C4-2B (cell line): ENCODE measurements around the gene SNX25.
"Not testable (repeated sequence)": the region's sequence is repeated elsewhere in the genome, so short reads cannot be mapped to it uniquely, and the experiment has no call there.

Source experiments
- H3K27ac ChIP-seq: fragments of 450-650 bp; 2 replicates; pipeline ENCODE4 v1.5.1; 2017
- ZFX ChIP-seq: fragments of 450-650 bp; IDR thresholded peaks from 2 replicates; pipeline ENCODE4 v1.6.1; 2017
- TF ChIP-seq, protein P1 (sequence below): fragments of 450-650 bp; conservative IDR thresholded peaks from 2 replicates; pipeline ENCODE4 v1.5.1; 2017; ENCODE audit warnings: mild to moderate bottlenecking

SNX25 gene

DNA sequence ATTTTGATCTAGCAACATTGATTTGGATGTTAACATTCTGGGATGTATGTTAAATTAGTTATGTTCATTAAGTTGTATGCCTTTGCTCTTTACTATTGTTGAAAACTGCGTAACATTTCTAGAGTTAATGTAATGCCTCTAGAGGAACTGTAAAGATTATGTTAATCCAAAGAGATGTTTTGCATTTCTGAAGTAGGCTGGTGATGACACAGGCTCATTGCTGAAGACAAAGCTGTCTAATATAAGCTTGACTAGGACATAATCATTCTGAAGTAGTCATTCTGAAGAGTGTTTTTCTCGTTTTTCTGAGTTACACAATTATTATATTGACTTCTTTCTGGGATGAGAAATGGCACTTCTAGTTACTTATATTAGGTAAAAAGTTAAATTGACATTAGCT lies 113.4 kb downstream of the SNX25 start:
- TF ChIP-seq ZFX: no peak
- TF ChIP-seq, protein P1, sequence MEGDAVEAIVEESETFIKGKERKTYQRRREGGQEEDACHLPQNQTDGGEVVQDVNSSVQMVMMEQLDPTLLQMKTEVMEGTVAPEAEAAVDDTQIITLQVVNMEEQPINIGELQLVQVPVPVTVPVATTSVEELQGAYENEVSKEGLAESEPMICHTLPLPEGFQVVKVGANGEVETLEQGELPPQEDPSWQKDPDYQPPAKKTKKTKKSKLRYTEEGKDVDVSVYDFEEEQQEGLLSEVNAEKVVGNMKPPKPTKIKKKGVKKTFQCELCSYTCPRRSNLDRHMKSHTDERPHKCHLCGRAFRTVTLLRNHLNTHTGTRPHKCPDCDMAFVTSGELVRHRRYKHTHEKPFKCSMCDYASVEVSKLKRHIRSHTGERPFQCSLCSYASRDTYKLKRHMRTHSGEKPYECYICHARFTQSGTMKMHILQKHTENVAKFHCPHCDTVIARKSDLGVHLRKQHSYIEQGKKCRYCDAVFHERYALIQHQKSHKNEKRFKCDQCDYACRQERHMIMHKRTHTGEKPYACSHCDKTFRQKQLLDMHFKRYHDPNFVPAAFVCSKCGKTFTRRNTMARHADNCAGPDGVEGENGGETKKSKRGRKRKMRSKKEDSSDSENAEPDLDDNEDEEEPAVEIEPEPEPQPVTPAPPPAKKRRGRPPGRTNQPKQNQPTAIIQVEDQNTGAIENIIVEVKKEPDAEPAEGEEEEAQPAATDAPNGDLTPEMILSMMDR: no peak
- H3K27ac ChIP-seq: no peak overlapping the region

DNA sequence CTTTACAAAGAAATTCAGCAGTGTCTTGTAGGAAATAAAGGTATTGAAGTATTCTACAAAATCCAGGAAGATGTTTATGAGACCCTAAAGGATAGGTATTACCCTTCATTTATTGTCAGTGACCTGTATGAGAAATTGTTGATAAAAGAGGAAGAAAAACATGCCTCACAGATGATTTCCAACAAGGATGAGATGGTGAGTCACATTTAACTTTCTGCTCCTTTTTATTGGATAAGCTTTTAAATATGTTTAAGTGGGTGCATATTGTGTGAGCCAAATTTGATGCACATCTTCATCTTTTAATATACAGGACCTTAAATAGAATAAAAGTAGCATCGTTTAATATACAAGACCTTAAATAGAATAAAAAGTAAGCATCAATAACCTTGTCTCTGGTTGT lies 114.2 kb downstream of the SNX25 start:
- no peak overlapping the region for H3K27ac ChIP-seq
- TF ChIP-seq, protein P1: no peak
- no peak for TF ChIP-seq ZFX

DNA sequence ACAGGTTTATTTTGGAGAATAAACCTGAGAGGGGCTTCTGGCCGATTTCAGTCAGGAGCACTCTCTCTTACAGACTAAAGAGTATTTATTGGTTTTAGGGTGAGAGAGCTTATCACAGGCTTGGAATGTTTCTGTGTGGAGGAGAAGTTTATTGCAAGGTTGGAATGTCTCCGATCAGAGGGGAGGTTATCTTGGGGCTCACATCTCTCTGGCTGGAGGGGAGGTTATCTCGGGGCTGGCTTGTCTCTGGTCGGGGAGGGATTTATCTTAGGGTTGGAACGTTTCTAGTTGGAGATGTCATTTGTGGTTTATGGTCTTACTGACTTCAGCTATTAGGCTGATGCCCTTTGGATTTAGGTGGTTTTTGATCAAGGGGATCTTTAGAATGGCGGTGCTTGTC lies 115.0 kb downstream of the SNX25 start:
- not testable (repeated sequence) for H3K27ac ChIP-seq

DNA sequence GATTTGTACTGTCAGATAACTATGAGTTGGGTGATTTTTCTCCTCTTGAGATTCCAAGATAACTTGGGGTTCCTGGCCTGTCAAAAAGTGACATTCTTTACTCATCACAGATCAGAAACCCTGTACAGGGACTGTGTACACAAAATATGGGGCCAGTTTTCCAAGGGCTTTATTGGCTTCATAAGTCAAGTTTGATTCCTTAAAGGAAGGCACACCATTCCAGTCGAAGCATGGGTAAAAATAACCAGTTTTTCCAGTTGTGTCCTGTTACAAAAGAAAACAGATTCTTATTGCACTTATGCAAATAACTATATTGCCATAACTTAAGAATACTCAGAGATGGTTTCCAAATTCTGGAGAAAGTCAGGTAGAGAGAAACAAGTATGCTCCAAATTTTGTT lies 116.3 kb downstream of the SNX25 start:
- peak overlapping the region; percentile 62 for H3K27ac ChIP-seq

DNA sequence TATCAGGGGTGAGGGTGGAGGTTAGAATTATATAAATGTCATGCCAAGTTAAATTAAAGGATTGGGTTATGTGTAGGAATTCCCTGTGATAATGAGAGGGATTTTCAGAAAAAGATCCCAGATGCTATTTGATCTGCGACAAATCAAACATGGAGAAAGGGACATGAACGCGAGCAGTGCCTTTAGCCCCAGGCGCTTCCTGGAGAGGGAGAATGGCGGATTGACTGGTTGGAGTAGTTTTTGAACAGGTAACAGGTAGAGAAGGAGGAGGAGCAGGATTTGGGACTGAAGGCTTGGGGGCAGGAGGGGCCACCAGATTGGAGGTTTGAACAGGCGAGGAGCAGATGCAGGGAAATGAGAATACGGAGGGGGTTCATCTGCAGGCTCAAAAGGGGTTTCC lies 119.2 kb downstream of the SNX25 start:
- no peak overlapping the region; the same call in 1 of the 2 replicates for H3K27ac ChIP-seq
- TF ChIP-seq, protein P1: no peak
- no peak for TF ChIP-seq ZFX

DNA sequence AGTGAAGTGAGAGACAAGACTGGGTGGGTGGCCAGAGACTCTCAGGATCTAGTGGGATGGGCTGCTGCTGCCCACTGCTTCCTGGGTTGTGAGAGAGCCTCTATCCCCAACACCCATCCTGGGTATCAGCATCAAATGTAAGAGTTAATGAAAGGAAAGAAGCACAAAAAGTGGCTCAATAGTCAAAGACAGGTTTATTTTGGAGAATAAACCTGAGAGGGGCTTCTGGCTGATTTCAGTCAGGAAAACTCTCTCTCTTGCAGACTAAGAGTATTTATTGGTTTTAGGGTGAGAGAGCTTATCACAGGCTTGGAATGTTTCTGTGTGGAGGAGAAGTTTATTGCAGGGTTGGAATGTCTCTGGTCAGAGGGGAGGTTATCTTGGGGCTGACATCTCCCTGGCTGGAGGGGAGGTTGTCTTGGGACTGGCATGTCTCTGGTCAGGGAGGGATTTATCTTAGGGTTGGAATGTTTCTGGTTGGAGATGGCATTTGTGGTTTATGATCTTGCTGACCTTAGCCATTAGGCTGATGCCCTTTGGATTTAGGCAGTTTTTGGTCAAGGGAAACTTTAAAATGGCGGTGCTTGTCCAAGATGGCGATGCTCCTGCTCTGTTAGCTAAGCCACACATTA lies 120.6 kb downstream of the SNX25 start:
- H3K27ac ChIP-seq: not testable (repeated sequence)

DNA sequence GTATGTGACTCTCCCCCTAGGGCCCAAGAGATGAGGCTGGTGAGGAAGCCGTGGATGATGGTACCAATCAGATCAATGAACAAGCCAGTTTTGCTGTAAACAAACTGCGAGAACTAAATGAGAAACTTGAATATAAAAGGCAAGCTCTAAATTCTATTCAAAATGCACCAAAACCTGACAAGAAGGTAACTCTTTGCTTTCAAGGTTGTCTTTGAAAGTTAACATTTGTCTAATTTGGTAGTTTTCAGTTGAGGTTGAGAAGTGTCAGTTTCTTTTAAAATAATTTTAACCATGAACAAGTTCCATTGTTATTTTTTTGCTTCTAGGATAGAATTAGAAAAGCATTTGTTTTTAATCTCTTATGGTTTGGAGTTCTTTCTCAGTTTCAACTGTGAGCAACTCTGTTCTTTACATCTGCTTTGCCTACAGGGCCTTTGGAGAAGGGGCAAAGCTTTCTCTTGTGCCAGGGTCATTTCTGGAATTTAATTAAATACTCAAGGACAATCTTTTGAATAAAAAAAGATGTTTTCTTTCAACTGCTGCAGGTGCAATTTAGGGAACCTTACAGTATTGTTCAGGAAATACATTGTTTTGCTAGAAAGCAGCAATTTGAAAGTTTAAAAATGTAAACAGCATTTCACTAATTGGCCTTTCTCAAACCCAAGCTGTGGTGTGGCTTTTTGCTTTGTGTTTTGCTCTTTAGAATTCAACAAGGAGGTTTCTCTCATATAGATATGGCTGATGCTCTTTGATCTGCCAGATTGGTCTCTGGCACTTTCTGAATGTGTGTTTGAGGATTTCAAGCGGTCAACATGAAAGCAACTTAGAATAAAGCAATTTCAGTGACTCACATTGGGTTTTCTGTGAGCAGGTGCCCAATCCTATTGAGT lies 123.4 kb downstream of the SNX25 start:
- TF ChIP-seq, protein P1: no peak
- TF ChIP-seq ZFX: no peak
- no peak overlapping the region for H3K27ac ChIP-seq

DNA sequence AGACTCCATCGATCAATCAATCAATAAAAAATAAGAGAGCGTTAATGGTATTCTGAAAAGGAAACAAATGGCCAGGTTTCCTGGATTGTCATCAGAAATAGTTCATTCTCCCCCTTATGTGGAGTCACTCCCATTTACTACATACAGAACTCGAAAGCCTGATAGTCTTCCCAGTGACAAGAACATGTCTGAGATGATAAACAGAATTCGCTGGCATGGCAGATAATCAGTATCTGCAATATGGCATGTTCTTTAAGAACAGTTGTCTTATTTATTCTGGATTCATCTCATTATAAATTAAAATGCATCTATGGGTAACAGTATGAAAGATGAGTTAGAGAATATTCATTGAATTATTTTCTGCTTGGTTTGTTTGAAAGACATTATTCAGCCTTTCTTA lies 124.9 kb downstream of the SNX25 start:
- no peak for TF ChIP-seq ZFX
- TF ChIP-seq, protein P1: no peak
- no peak overlapping the region for H3K27ac ChIP-seq

DNA sequence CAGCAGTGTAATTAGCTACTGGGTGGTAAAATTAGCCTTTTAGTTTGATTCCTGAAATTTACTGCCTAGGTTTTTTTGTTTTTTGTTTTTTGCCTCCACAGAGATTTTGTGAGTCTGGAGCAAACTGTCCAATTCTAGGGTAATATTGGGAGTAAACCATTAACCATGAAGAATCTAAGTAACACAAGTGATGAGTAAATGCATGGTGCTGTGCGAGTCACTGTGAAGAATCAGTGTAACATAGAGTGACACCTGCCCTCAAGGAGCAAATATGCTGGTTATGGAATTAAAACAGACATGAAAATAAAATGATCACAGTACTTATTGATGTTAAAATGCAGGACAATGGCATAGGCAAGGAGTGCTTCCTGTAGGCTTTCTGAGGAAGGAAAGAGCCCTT lies 126.2 kb downstream of the SNX25 start:
- H3K27ac ChIP-seq: no peak overlapping the region
- TF ChIP-seq, protein P1: no peak
- TF ChIP-seq ZFX: no peak
